ENCODE measurements around the gene RRM2. TPM values are rescaled to one million over a fixed set of nuclear protein-coding genes. Genes with fewer than 3 reads are reported as not detected.

The RRM2 gene
- total RNA-seq, 1 experiment from 2014 or later, result 163 TPM

GRCh38 chr2:10085043-10085667, 37.4 kb upstream of the RRM2 start:
- Histone ChIP-seq H3K27me3 (ENCODE audit: insufficient read depth, low read length) (no peaks in the 10 kb centered on the region; the same call in 1 of the 2 replicates), H3K4me2 (ENCODE audit: insufficient read depth, insufficient read length, low read length) (no peak overlapping the region), H2BK120ac (ENCODE audit: low read depth, low read length, poor library complexity, severe bottlenecking) (no peak overlapping the region), H4K5ac (ENCODE audit: insufficient read length, low read depth, low read length) (no peak overlapping the region), H3K27ac (ENCODE audit: insufficient read length, low read depth, low read length) (no peak overlapping the region), H3K79me1 (ENCODE audit: insufficient read depth, low read depth, low read length, poor library complexity, severe bottlenecking) (no peaks in the 10 kb centered on the region), H3T11ph (ENCODE audit: low read length) (no peak overlapping the region), H3K79me2 (ENCODE audit: insufficient read depth, low read length) (no peaks in the 10 kb centered on the region), H2AK5ac (ENCODE audit: insufficient read length, low read length) (no peak overlapping the region), H3K56ac (ENCODE audit: insufficient read length, low read depth, low read length) (no peak overlapping the region), H4K20me1 (ENCODE audit: control insufficient read depth, insufficient read depth, insufficient read length) (no peaks in the 10 kb centered on the region), H3K4me1 (ENCODE audit: insufficient read depth, low read length) (no peaks in the 10 kb centered on the region; the same call in 1 of the 2 replicates), H2BK20ac (ENCODE audit: low read depth, low read length, poor library complexity, severe bottlenecking) (no peak overlapping the region), H2BK15ac (ENCODE audit: low read depth, low read length) (no peak overlapping the region), H2AFZ (ENCODE audit: low read length) (no peak overlapping the region), H3K23ac (ENCODE audit: insufficient read length, low read depth, low read length) (no peak overlapping the region), H3K9ac (ENCODE audit: extremely low read depth, insufficient read length, low read length) (no peak overlapping the region), H3K23me2 (ENCODE audit: insufficient read length, low read depth, low read length, poor library complexity, severe bottlenecking) (peaks cover 8% of the 10 kb centered on the region), H3K9me3 (ENCODE audit: control insufficient read depth, low read depth, low read length) (no peaks in the 10 kb centered on the region), H3K18ac (ENCODE audit: insufficient read length, low read depth, low read length) (no peak overlapping the region), H4K8ac (replicated peaks; ENCODE audit: insufficient read length, low read depth, low read length) (no peak overlapping the region), H2BK12ac (ENCODE audit: insufficient read length, low read depth, low read length) (no peak overlapping the region), H3K4ac (ENCODE audit: low read depth, low read length) (no peak overlapping the region), H4K91ac (ENCODE audit: insufficient read length, low read depth, low read length) (no peak overlapping the region), H3K14ac (ENCODE audit: insufficient read depth, low read length) (no peak overlapping the region), H2BK5ac (ENCODE audit: insufficient read length, low read length) (no peak overlapping the region)
- no peak for DNase-seq
- H3K4me1 Mint-ChIP-seq, result peaks cover 15 to 21% of the 10 kb centered on the region in 2 experiments
- H3K27ac Mint-ChIP-seq, result no peak overlapping the region
- WGBS (ENCODE audit: extremely low coverage, insufficient read length, low lambda C conversion rate), result no CpG with 5 or more reads among the region's 6 CpGs
- H3K27me3 Mint-ChIP-seq (ENCODE audit: low read depth), result peaks cover 56% of the 10 kb centered on the region
- no peaks in the 10 kb centered on the region; a peak in 1 of 7 replicates for H3K36me3 Mint-ChIP-seq (ENCODE audit: insufficient read depth in 1 of 3, low read depth in 3 of 3)
- no peak overlapping the region for H3K4me3 Mint-ChIP-seq
- TF ChIP-seq CTCF (conservative IDR thresholded peaks at IDR 0.05), result no peak
- H3K9me3 Mint-ChIP-seq, result no peaks in the 10 kb centered on the region
